Ascending aorta (tissue), 2 donors: Measurements from ENCODE around the gene RAB11FIP2. TPM values are rescaled to one million over a fixed set of nuclear protein-coding genes. Genes with fewer than 3 reads are reported as not detected.

Source experiments
- DNase-seq, 2 donors: peaks; one replicate each; pipeline ENCODE4 v3.0.0-alpha.2; 2019; ENCODE audit warnings: low spot score in 2 of 2
- H3K27ac ChIP-seq, 2 donors: fragments of 200-600 bp; sonication (generic); one replicate each; pipeline ENCODE4 v1.5.1; 2016 to 2017; ENCODE audit warnings: mild to moderate bottlenecking in 1 of 2
- H3K27me3 ChIP-seq: fragments of 200-600 bp; sonication (generic); one replicate; pipeline ENCODE4 v1.5.1; 2017
- H3K36me3 ChIP-seq, 2 donors: fragments of 200-600 bp; sonication (generic); one replicate each; pipeline ENCODE4 v1.5.1; 2016
- H3K4me1 ChIP-seq, 2 donors: fragments of 200-600 bp; sonication (generic); one replicate each; pipeline ENCODE4 v1.5.1; 2016 to 2017; ENCODE audit warnings: mild to moderate bottlenecking in 1 of 2
- H3K4me3 ChIP-seq, 2 donors: fragments of 200-600 bp; sonication (generic); one replicate each; pipeline ENCODE4 v1.5.1; 2016 to 2017; ENCODE audit warnings: mild to moderate bottlenecking in 1 of 2
- H3K9me3 ChIP-seq, 2 donors: fragments of 200-600 bp; sonication (generic); one replicate each; pipeline ENCODE4 v1.5.1; 2016
- intact Hi-C: fragments of 100-400 bp; cut with DNase I; formaldehyde crosslinking; loops from one replicate; pipeline ENCODE4 v1.15.1; 2023
- total RNA-seq: library from RNA; depleted of rRNA; stranded (reverse); fragments of >200 nt; gene quantifications from one replicate; pipeline ENCODE4 v1.1.0, GENCODE V29; 2016
- TF ChIP-seq, protein P1 (sequence below), 3 experiments: fragments of 200-600 bp in 2 of 3; fragments of 450-650 bp in 1 of 3; sonication (generic) in 2 of 3; IDR thresholded peaks; one replicate each; pipeline ENCODE4 v1.5.1; 2016 to 2019; ENCODE audit warnings: antibody characterized with exemption in 3 of 3, mild to moderate bottlenecking in 1 of 3, moderate library complexity in 1 of 3

RAB11FIP2 gene
- total RNA-seq, 1 donor from 2014 or later, result 2.8 TPM

GRCh38 chr10:117960345-117960935 lies 86.3 kb downstream of the RAB11FIP2 start:
- intact Hi-C loops, result loop anchor here (10.0 kb wide), 1 partner anchor 144 kb away; no protein-coding TSS in a partner anchor
- no peaks in the 10 kb centered on the region for H3K4me1 ChIP-seq
- no peaks in the 10 kb centered on the region for H3K36me3 ChIP-seq
- TF ChIP-seq, protein P1, sequence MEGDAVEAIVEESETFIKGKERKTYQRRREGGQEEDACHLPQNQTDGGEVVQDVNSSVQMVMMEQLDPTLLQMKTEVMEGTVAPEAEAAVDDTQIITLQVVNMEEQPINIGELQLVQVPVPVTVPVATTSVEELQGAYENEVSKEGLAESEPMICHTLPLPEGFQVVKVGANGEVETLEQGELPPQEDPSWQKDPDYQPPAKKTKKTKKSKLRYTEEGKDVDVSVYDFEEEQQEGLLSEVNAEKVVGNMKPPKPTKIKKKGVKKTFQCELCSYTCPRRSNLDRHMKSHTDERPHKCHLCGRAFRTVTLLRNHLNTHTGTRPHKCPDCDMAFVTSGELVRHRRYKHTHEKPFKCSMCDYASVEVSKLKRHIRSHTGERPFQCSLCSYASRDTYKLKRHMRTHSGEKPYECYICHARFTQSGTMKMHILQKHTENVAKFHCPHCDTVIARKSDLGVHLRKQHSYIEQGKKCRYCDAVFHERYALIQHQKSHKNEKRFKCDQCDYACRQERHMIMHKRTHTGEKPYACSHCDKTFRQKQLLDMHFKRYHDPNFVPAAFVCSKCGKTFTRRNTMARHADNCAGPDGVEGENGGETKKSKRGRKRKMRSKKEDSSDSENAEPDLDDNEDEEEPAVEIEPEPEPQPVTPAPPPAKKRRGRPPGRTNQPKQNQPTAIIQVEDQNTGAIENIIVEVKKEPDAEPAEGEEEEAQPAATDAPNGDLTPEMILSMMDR (IDR thresholded peaks at IDR 0.05), result no peak
- H3K27me3 ChIP-seq, result no peaks in the 10 kb centered on the region
- H3K9me3 ChIP-seq, result no peaks in the 10 kb centered on the region
- no peak overlapping the region for H3K4me3 ChIP-seq
- no peak for DNase-seq
- H3K27ac ChIP-seq, result no peak overlapping the region

GRCh38 chr10:117956972-117957371 lies 89.8 kb downstream of the RAB11FIP2 start:
- H3K4me3 ChIP-seq, result no peak overlapping the region
- intact Hi-C loops, result no loop called here
- no peaks in the 10 kb centered on the region for H3K36me3 ChIP-seq
- DNase-seq, result no peak
- H3K27me3 ChIP-seq, result no peaks in the 10 kb centered on the region
- TF ChIP-seq, protein P1 (IDR thresholded peaks at IDR 0.05), result no peak
- no peaks in the 10 kb centered on the region for H3K9me3 ChIP-seq
- H3K4me1 ChIP-seq, result no peaks in the 10 kb centered on the region
- no peak overlapping the region for H3K27ac ChIP-seq

DNA sequence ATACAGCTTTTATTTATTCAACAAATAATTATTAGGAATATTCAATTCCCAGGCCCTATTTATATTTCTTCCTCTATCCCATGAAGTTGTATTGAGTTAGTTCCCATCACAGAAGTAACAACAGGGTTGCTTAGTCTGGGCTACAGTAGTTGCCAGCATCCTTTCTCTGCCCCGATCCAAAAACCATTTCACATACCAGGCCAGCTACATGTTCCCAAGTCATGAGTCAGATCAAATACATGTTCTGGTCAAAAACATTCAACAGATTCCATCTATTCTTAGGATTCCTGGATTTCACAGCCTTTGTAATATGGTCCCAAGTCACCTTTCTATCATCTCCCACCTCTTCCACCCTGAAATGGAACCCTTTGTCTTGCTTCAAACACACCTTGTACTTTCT lies 91.6 kb downstream of the RAB11FIP2 start:
- H3K4me3 ChIP-seq, result no peak overlapping the region
- DNase-seq, result no peak
- H3K27ac ChIP-seq, result no peak overlapping the region
- no peaks in the 10 kb centered on the region for H3K4me1 ChIP-seq
- H3K27me3 ChIP-seq, result no peaks in the 10 kb centered on the region
- TF ChIP-seq, protein P1 (IDR thresholded peaks at IDR 0.05), result no peak
- intact Hi-C loops, result no loop called here
- H3K36me3 ChIP-seq, result no peaks in the 10 kb centered on the region
- H3K9me3 ChIP-seq, result no peaks in the 10 kb centered on the region
